ENCODE measurements around the gene PRMT2. TPM values are rescaled to one million over a fixed set of nuclear protein-coding genes. Genes with fewer than 3 reads are reported as not detected.

The PRMT2 gene
- total RNA-seq, 1 experiment from 2014 or later = 101 TPM

DNA sequence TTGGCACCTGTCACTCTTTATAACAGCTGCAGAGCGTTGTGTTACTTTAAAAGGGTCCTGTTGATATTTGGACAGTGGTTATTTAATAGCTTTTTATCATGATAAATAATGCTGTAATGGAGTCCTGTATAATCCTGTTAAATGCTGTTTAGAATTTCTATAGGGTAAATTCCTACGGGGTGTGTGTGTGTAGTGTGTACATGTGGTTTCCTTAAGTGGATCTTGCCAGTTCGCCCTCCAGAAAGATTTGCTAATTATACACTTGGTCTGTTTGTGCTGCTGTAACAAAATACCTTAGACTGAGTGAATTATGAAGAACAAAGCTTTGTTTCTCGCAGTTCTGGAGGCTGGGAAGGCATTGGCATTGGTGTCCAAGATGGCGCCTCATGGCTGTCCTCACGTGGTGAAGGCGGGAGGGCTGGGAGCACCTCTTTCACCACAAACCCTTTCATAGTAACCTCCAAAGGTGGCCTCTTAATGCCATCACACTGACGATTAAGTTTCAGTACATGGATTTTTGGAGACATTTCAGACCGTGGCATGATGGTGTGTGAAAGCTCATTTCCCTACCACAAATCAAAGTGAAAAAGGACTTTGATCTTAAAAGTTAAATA lies 11.2 kb downstream of the PRMT2 start:
- intact Hi-C loops (cut with micrococcal nuclease) = no loop called here

DNA sequence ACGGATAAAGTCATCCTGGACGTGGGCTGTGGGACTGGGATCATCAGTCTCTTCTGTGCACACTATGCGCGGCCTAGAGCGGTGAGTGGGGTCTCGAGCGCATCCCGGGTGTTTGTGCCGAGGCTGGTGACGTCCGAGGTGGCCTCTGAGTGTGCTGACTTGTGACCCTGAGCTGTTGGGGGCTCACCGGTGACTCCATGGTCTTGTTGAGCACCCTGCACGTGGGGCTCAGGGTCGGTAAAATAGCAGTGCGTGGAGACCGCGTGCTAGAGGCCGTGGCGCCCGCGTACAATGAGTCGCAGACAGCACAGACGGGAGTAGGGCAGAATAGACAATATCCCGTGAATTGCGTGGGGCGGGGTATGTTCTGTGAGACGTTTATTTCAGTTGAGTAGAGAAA lies 13.1 kb downstream of the PRMT2 start:
- Histone ChIP-seq H3K36me3 (ENCODE audit: low read depth, low read length) (peaks cover 79% of the 10 kb centered on the region), H3K79me2 (ENCODE audit: low read length) (no peaks in the 10 kb centered on the region), H3K9ac (ENCODE audit: low read length) (no peak overlapping the region), H3K4me2 (ENCODE audit: low read length) (no peak overlapping the region), H3K9me3 (ENCODE audit: low read length) (no peaks in the 10 kb centered on the region), H4K20me1 (ENCODE audit: low read length) (peaks cover 4% of the 10 kb centered on the region; the same call in 1 of the 2 replicates), H3K4me3 (ENCODE audit: low read length) (no peak overlapping the region), H3K4me1 (ENCODE audit: insufficient read depth, low read length) (no peaks in the 10 kb centered on the region), H3F3A (ENCODE audit: low read length, unreplicated experiment) (no peaks in the 10 kb centered on the region), H3K9me2 (replicated peaks; ENCODE audit: low read length) (no peaks in the 10 kb centered on the region), H2AFZ (ENCODE audit: low read length) (no peak overlapping the region), H3K27ac (ENCODE audit: low read length) (no peak overlapping the region), H3K27me3 (ENCODE audit: low read length) (no peaks in the 10 kb centered on the region)
- intact Hi-C loops (cut with micrococcal nuclease) = no loop called here
- no TSS peak for BruUV-seq (replicated peaks)
- ChIA-PET POLR2A (ENCODE audit: unreplicated experiment) (no interaction called here), CTCF (no interaction called here)
- TF ChIP-seq EZH2 (IDR thresholded peaks at IDR 0.05; ENCODE audit: low read length, unreplicated experiment) = no peak
- no peak for TF ChIP-seq EZH2phosphoT487 (IDR thresholded peaks at IDR 0.05; ENCODE audit: borderline replicate concordance, low read length)
- TF ChIP-seq, protein P1, sequence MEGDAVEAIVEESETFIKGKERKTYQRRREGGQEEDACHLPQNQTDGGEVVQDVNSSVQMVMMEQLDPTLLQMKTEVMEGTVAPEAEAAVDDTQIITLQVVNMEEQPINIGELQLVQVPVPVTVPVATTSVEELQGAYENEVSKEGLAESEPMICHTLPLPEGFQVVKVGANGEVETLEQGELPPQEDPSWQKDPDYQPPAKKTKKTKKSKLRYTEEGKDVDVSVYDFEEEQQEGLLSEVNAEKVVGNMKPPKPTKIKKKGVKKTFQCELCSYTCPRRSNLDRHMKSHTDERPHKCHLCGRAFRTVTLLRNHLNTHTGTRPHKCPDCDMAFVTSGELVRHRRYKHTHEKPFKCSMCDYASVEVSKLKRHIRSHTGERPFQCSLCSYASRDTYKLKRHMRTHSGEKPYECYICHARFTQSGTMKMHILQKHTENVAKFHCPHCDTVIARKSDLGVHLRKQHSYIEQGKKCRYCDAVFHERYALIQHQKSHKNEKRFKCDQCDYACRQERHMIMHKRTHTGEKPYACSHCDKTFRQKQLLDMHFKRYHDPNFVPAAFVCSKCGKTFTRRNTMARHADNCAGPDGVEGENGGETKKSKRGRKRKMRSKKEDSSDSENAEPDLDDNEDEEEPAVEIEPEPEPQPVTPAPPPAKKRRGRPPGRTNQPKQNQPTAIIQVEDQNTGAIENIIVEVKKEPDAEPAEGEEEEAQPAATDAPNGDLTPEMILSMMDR (conservative IDR thresholded peaks at IDR 0.05; ENCODE audit: low read depth, low read length) = no peak
- ATAC-seq = no peak
- DNase-seq = no peak

More for the DNA sequence above, 11.2 kb downstream of the PRMT2 start:
- ChIA-PET POLR2A (ENCODE audit: unreplicated experiment) (interaction anchor here (0.5 kb wide), 1 partner anchor 10 kb away, joined by 3 read pairs; no protein-coding TSS in a partner anchor), CTCF (interaction anchor here (0.6 to 0.7 kb wide), 2 partner anchors 191 to 192 kb away, joined by 3 to 4 read pairs; no protein-coding TSS in a partner anchor)
- no peak for ATAC-seq
- Histone ChIP-seq H3K27ac (ENCODE audit: low read length) (no peak overlapping the region), H4K20me1 (ENCODE audit: low read length) (peaks cover 4% of the 10 kb centered on the region; the same call in 1 of the 2 replicates), H3K4me2 (ENCODE audit: low read length) (no peak overlapping the region), H3K36me3 (ENCODE audit: low read depth, low read length) (peaks cover 64% of the 10 kb centered on the region), H3K9ac (ENCODE audit: low read length) (no peak overlapping the region), H3F3A (ENCODE audit: low read length, unreplicated experiment) (no peaks in the 10 kb centered on the region), H3K4me1 (ENCODE audit: insufficient read depth, low read length) (no peaks in the 10 kb centered on the region), H3K9me3 (ENCODE audit: low read length) (no peaks in the 10 kb centered on the region), H3K9me2 (replicated peaks; ENCODE audit: low read length) (no peaks in the 10 kb centered on the region), H2AFZ (ENCODE audit: low read length) (no peak overlapping the region), H3K4me3 (ENCODE audit: low read length) (no peak overlapping the region), H3K79me2 (ENCODE audit: low read length) (no peaks in the 10 kb centered on the region), H3K27me3 (ENCODE audit: low read length) (no peaks in the 10 kb centered on the region)
- no TSS peak for BruUV-seq (replicated peaks)
- DNase-seq = no peak
- TF ChIP-seq, protein P1 (conservative IDR thresholded peaks at IDR 0.05; ENCODE audit: low read depth, low read length) = no peak
- TF ChIP-seq EZH2phosphoT487 (IDR thresholded peaks at IDR 0.05; ENCODE audit: borderline replicate concordance, low read length) (no peak), EZH2 (IDR thresholded peaks at IDR 0.05; ENCODE audit: low read length, unreplicated experiment) (no peak)

DNA sequence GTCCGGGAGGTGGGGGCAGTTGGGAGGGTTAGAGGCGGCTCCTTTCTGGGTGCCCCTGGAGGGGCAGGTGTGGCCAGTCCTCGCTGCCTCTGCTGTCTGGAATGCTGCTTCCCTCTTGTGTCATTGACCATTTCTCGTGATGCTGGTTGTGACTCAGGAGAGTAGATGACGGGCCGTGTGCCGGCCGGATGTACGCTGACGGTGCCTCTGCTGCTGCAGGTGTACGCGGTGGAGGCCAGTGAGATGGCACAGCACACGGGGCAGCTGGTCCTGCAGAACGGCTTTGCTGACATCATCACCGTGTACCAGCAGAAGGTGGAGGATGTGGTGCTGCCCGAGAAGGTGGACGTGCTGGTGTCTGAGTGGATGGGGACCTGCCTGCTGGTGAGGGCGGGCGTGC lies 13.9 kb downstream of the PRMT2 start:
- Histone ChIP-seq H3K4me1 (ENCODE audit: insufficient read depth, low read length) (no peaks in the 10 kb centered on the region), H3K9ac (ENCODE audit: low read length) (no peak overlapping the region), H3K9me2 (replicated peaks; ENCODE audit: low read length) (no peaks in the 10 kb centered on the region), H3K79me2 (ENCODE audit: low read length) (no peaks in the 10 kb centered on the region), H3K4me2 (ENCODE audit: low read length) (no peak overlapping the region), H3K9me3 (ENCODE audit: low read length) (no peaks in the 10 kb centered on the region), H3K36me3 (ENCODE audit: low read depth, low read length) (peaks cover 79% of the 10 kb centered on the region), H3K27ac (ENCODE audit: low read length) (no peak overlapping the region), H4K20me1 (ENCODE audit: low read length) (peaks cover 4% of the 10 kb centered on the region; the same call in 1 of the 2 replicates), H3F3A (ENCODE audit: low read length, unreplicated experiment) (no peaks in the 10 kb centered on the region), H3K27me3 (ENCODE audit: low read length) (no peaks in the 10 kb centered on the region), H3K4me3 (ENCODE audit: low read length) (no peak overlapping the region), H2AFZ (ENCODE audit: low read length) (no peak overlapping the region)
- ChIA-PET POLR2A (ENCODE audit: unreplicated experiment) (no interaction called here), CTCF (no interaction called here)
- DNase-seq = no peak
- no peak for ATAC-seq
- no peak for TF ChIP-seq EZH2 (IDR thresholded peaks at IDR 0.05; ENCODE audit: low read length, unreplicated experiment)
- BruUV-seq (replicated peaks) = no TSS peak
- intact Hi-C loops (cut with micrococcal nuclease) = no loop called here

Measured in PC-3 (cell line).